Hypothalamus (tissue), 51 donors: ENCODE measurements around the gene C2orf80.
A peak's percentile ranks its signal among the peaks of the same experiment; 100 is the strongest.
"Not testable (repeated sequence)": the region's sequence is repeated elsewhere in the genome, so short reads cannot be mapped to it uniquely, and the experiment has no call there.

ENCODE experiments used
- DNase-seq, 51 donors: peaks; one replicate each; lab custom pipeline; 2025; lab: John Stamatoyannopoulos, UW

C2orf80 gene

DNA sequence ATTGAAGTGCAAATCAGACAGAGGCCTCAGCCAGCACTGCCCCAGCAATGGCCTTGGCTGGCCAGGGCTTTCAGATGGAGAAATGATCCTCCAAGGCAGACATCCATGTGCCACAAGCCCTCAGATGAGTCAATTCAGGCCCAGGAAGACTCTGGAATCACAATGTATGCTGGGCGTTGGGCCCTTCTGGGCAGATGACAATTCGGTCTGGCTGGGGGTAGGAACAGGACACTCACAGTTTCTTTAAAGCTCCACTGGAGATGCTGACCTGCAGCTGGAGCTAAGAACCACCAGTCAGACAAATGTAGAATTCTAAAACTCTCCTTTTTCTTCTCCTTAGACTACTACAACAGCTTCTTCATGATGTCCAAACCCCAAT lies 53.1 kb downstream of the C2orf80 start:
- no peak for DNase-seq

DNA sequence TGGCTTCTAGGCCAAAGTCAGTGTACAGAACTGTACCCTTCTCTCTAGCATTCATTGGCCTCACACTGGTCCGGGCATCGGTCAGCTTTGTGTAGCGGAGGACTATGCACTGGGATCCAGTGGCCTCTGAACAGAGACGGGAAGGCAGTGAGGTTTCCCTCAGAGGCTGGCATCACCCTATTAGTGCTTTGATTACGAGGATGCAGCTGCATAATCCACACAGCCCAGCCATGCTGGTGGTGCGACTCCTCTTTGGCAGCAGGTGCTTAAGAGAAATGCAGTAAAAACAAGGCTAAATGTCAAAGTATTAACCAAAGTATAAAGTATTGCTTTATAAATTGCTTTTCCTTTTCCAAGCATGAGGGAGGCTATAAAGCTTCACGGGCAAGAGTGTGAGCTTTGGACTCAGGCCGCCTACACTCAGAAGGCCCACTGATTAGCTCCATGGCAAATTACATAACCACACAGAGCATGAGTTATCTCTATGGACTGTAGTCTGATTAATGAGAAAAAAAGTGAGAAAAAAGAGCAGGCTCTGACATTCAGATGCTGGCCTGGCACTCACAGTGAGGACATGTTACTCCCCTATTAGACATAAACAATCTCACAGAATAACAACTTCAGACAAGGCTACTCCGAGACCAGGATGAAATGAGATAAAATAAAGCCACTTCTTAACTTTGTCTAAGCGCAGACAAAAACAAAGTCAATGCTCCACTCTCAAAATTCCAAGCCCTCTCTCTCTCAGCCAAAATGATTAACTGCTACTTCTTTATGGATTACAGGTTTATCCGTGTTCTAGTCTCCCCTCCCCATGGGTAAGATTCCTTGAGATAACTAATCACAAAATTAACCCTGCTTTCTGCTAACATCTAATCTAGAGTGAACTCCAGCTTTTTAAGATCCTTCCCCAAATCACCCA lies 53.8 kb downstream of the C2orf80 start:
- no peak for DNase-seq

DNA sequence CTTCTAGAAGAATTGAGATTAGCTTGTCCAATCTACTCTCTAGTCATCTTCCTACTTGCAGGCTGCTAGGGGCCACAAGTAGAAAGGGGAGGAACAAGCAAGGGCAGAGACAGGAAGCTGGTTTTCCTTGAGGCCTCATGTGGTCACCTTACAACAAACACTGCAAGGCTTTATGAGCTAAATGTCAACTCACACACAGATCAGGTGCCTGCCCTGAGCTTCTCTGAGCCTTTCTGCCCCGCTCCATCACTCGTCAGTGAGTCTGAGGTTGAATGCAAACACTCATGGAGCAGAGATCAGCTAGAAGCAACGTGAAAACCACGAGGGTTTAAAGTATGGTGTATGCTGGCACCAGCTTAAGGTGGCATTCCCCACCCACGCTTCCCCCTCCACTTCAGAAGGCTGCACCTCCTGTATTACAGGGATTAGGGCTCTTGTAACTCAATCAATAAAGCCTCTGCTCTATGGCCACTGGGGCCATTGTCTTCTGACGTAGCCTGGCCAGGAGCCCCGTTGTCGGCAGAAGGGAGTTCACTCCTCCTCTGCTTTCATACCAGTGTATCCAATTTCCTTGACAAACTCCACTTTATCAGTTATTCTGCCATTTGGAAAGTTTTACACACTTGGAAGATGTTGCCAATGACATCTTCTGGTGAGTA lies 54.8 kb downstream of the C2orf80 start:
- no peak for DNase-seq

GRCh38 chr2:208130712-208131110 lies 59.1 kb downstream of the C2orf80 start:
- no peak for DNase-seq

- no peak for DNase-seq
Measured at GRCh38 chr2:208129744-208130711, 59.8 kb downstream of the C2orf80 start, which contains the start of gene CRYGC. TSS of gene CRYGC (minus strand) at chr2:208129828. CDS start at chr2:208129792, 36 bp downstream.

DNA sequence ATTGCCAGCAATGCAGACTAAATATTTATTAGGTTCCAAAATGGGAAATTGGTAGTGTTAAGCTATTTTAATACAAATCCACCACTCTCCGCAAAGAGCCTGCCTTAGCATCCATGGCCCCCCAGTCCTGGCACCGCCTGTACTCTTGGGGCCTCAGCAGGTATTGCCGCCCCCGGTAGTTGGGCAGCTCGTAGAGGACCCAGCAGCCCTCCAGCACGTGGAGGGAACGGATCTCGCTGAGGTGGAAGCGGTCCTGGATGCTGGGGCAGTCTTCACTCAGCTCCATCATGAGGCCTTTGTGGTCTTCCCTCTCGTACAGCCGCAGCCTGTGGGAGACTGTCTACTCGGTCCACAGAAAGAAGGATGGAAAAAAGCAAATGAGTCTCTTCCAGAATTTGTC lies 61.7 kb downstream of the C2orf80 start:
- DNase-seq, result no peak

- DNase-seq, result no peak
Measured at GRCh38 chr2:208127090-208127489, 62.7 kb downstream of the C2orf80 start.

GRCh38 chr2:208125251-208125650 lies 64.6 kb downstream of the C2orf80 start:
- no peak for DNase-seq

- DNase-seq, result peak in 7 of 51 donors; percentile 3 to 21 (median 6)
Measured at GRCh38 chr2:208124013-208124715, 65.7 kb downstream of the C2orf80 start, which contains the start of gene CRYGD. TSS of gene CRYGD (minus strand) at chr2:208124524. CDS start at chr2:208124473, 51 bp downstream.

DNA sequence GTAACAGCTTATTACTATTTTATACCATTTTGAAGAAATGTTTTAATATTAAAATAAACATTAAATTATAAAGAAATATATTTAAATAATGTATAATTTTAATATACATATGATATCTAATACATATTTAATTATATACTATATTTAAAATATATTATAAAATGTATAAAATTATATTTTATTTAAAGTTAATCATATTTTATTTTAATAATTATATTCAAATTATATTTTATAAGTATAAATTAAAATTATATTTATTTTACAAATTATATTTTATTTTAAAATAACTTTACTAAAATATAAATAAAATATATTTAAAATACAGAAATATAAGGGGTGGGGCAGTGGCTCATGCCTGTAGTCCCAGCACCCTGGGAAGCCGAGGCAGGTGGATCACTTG lies 67.6 kb downstream of the C2orf80 start:
- no peak for DNase-seq

DNA sequence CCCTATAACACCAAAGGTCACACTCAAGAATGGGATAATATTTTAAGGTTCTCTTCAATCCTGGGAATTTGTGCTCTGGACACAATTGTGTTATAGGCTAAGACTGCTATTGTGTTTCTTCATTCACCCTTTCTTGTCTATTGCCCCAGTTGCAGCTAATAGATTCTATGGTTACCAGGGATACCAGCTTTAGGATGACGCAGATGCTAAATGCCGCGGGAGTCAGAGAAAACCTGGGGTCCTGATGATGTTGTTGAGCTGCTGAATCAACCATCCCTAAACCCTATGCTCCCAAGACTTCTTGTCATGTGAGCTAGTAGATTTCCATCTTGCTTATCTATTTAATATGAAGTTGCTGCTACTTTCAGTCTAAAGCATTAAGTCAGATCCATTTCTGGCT lies 70.9 kb downstream of the C2orf80 start:
- no peak for DNase-seq

DNA sequence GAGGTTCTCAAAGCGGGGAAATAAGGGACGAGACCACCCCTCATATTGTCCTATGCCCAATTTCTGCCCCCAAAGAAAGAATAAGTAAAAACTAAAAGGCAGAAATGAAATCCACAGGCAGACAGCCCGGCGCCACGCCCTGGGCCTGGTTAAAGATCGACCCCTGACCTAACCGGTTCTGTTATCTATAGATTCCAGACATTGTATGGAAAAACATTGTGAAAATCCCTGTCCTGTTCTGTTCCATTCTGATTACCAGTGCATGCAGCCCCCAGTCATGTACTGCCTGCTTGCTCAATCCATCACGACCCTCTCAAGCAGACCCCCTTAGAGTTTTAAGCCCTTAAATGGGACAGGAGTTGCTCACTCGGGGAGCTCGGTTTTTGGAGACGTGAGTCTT lies 72.4 kb downstream of the C2orf80 start:
- not testable (repeated sequence) for DNase-seq
